Urothelium cell line (cell line): Measurements from ENCODE around the gene MTAP.

ENCODE experiments used
- DNase-seq: peaks from one replicate; pipeline ENCODE4 v3.0.0; 2011; ENCODE audit warnings: low spot score, mixed read lengths
- FAIRE-seq: peaks from 2 replicates; lab custom pipeline; 2011; peaks lifted over from hg19 to GRCh38; lab: Jason Lieb, UNC

MTAP gene

DNA sequence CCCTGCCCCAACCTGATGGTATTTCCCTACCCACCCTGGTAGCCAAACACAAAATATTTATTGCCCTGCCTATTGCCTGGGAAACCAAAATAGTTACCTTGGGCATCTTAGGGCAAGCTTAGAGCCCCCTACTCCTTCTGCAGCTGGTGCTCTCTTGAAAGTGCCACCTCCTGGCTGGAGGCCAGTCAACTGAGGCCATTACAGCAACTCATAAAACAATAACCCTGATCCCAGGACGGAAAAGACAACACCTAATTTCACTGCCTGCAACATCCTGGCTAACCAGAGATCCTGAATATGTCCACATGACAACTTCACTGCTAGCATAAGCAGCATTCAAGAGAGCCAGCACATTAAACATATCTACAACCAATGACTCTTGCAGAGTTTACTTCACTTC, 38.7 kb downstream of the MTAP start:
- DNase-seq (no peak), FAIRE-seq (no peak)

GRCh38 chr9:21848615-21849014, 46.2 kb downstream of the MTAP start:
- FAIRE-seq (no peak), DNase-seq (no peak)

GRCh38 chr9:21852754-21853153, 50.3 kb downstream of the MTAP start:
- DNase-seq (no peak), FAIRE-seq (no peak)

GRCh38 chr9:21853414-21853813, 51.0 kb downstream of the MTAP start:
- FAIRE-seq (no peak), DNase-seq (no peak)

DNA sequence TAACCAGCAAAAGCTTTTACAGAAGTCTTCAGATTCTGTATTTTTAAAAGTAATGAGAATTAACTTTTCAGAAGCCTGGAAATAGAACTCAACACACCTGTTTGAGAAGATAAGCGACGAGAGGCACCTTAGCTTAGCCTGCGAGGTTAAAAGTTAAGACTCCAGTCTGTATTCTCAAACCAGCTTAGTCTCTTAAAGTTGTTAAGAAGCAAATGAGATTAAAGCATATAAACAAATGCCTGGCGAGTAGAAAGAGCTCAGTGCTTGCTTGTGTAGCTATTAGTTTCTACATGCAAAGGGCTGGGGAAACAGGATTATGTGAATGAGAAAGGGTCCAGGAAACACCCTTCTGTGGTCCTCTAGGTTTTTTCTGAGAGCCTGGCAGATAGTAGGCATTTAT, 51.7 kb downstream of the MTAP start:
- no peak for DNase-seq
- no peak for FAIRE-seq

GRCh38 chr9:21854594-21854993, 52.2 kb downstream of the MTAP start:
- FAIRE-seq = no peak

GRCh38 chr9:21856301-21857094, 54.1 kb downstream of the MTAP start:
- FAIRE-seq (no peak), DNase-seq (no peak)

More at GRCh38 chr9:21854594-21854993, 52.2 kb downstream of the MTAP start:
- DNase-seq = no peak

DNA sequence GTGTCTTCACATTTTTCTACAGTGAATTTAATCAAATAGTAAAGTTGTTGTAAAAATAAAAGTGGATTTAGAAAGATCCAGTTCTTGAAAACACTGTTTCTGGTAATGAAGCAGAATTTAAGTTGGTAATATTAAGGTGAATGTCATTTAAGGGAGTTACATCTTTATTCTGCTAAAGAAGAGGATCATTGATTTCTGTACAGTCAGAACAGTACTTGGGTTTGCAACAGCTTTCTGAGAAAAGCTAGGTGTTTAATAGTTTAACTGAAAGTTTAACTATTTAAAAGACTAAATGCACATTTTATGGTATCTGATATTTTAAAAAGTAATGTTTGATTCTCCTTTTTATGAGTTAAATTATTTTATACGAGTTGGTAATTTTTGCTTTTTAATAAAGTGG, 60.4 kb downstream of the MTAP start:
- DNase-seq (no peak), FAIRE-seq (no peak)

- FAIRE-seq (no peak), DNase-seq (no peak)
Observed at GRCh38 chr9:21864505-21864904, 62.1 kb downstream of the MTAP start.

DNA sequence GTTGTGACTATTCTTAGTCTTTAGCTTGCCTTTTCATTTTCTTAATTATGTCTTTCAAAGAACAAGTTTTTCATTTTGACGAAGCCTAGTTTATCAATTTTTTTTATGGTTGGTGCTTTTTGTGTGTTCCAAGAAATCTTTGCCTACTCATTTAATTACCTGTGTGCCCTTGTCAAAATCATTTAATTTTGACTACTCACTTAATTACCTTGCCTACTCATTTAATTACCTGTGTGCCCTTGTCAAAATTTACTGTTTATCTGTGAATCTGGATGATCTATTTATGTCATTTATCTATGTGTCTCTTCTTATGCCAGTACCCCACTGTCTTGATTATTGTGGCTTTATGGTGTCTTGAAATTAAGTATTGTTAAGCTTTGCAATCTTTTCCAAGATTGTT, 63.9 kb downstream of the MTAP start:
- DNase-seq (no peak), FAIRE-seq (no peak)

- no peak for DNase-seq
- FAIRE-seq = no peak
Observed at GRCh38 chr9:21871256-21871975, 69.0 kb downstream of the MTAP start.

DNA sequence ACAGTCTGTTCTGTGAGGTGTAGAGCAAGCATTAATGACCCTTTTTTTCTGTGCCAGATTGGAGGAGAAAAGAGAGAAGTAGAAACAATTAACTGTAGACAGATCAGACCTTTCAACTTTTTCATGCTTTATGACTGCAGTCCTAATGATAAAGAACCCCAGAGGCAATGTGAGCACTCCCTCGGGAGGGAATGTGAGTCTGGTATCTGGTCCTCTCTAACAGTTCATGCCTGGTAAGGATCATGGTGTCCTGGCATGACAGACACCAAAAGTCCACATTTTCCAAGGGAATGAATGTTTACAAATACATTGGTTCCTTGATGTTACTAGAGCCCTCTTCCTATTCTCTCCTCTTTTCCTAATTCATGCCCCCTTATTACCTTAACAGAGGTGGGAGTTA, 70.3 kb downstream of the MTAP start:
- no peak for DNase-seq
- no peak for FAIRE-seq

DNA sequence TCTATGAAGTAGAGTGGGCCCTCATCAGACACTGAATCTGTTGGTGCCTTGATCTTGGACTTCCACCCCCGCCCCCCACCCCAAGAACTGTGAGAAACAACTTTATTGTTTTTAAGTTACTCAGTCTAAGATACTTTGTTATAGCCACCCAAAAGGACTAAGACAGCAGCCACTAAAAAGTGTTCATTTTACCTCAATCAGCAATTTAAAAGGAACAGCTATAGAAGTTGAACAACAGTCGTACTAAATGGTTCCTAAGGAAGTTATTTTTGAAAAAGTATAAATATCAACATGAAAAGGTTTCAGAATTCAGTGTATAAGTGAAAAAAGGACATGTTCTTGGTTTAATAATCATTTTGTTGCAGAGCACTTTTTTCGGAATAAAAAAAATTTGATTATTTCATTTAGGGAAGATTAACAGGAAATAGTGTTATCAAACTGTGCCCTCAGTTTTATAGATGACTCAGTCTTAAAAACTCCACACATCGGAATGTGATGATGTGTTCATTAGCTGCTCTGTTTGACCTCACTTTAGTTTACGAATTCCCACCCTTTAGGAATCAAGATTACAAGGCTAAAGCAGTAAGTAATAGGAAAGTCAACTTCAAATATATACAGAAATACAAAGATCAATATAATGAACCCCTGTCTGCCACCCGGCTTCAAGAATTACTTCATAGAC, 71.2 kb downstream of the MTAP start:
- peak; percentile 50 for DNase-seq
- no peak for FAIRE-seq

DNA sequence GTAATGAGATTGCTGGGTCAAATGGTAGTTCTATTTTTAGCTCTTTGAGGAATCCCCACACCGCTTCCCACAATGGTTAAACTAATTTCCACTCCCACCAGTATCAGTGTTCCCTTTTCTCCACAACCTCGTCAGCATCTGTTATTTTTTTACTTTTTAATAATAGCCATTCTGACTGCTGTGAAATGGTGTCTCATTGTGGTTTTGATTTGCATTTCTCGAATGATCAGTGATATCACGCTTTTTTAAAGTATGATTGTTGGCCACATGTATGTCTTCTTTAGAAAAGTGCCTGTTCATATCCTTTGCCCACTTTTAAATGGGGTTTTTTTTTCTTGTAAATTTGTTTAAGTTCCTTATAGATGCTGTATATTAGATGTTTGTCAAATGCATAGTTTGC, 73.5 kb downstream of the MTAP start:
- DNase-seq (no peak), FAIRE-seq (no peak)

- FAIRE-seq (no peak), DNase-seq (no peak)
Observed at GRCh38 chr9:21883642-21884041, 81.2 kb downstream of the MTAP start.

DNA sequence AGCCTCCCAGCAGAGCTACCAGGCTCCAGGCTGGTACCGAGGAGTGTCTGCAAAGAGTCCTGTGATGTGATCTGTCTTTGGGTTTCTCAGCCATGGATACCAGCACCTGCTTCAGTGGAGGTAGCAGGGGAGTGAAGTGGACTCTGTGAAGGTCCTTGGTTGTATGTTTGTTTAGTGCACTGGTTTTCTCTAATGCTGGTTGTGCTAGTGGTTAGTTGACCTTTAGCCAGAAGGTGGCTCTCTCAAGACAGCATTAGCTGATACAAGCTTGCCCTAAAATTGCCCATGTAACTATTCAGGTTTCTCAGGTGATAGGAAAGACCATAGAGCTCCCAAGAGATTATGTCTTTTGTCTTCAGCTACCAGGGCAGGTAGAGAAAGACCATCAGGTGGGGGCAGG, 87.2 kb downstream of the MTAP start:
- no peak for FAIRE-seq
- no peak for DNase-seq

DNA sequence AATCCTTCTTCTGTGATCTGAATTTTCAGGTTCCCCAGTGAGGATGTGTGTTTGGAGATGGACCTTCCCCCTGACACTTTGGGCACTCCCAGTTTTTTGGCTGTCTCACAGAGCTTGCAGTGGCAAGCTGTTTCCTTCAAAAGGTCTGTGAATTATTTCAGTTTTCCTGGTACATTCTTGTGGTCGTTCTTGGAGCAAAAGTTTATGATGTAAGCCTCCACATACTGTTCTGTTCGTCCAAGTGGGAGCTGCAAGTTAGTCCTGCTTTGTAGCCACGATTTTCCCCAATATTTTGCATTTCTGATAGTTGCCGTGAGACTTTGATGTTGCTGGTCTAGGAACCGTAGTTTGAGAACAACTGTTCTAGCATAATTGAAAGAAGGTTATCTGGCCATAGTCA, 88.3 kb downstream of the MTAP start:
- DNase-seq (no peak), FAIRE-seq (no peak)

DNA sequence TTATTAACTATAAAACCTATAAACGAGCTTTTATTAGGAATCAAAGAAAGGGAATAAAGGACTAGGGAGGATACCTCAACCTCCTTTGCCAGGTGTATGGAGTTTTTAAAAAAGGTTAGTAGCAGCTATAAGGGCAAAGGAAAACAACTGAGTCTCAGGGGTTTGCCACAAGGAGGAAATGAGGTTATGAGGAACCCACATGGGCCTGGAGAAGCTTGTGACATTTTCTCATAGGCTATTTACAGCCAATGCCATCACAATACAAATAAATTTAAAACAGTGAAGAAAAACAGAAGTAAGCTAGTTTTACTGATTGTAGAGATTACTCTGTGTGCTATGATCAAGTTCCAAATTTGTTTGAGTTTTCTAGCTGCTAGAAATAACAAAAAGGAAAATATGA, 99.1 kb downstream of the MTAP start:
- DNase-seq (no peak), FAIRE-seq (no peak)

GRCh38 chr9:21902136-21902535, 99.7 kb downstream of the MTAP start:
- FAIRE-seq = no peak
- no peak for DNase-seq

DNA sequence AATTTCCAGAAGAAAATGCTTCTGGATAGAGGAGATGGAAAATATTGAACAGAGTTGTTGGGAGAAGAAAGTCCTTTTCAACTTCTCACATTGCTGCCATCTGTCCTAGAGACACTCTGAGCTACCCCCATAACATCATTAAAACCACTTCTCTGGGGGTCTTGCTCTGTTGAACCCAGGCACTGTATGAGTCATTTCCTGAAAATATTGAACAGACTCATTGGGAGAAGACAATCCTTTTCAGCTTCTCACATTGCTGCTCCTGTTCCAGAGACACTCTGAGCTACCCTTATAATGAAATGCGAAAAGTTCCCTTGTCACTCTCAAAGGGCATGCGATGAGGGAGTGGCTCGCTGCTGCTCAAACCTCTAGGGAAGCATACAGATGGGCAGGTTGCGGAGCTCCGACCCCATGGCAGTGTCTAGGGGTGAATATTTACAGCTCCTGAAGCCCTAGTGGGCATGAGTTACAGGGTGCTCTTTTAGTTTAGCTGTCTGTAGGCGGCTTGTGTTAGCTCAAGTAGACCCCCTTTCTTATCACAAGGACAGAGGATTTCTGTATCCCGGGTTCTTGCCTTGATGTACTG, 101.0 kb downstream of the MTAP start:
- DNase-seq (no peak), FAIRE-seq (no peak)

DNA sequence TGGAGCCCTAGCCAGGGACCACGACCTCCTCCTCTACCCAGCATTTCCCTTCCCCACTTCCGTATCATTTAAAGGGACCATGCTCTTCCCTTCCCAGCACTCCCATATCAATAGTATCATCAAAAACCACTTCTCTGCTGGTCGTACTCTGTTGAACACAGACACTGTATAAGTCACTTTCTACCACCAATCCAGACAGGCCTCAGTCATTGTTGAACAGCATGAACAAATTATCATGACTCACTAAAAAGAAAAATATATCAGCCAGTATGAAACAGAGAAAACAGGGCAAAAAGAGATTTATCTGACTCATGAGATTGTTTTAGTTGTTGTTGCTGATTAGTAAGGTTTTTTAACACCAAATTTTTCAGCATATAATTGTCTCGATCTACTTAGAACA, 101.9 kb downstream of the MTAP start:
- DNase-seq (no peak), FAIRE-seq (no peak)

GRCh38 chr9:21904776-21905175, 102.3 kb downstream of the MTAP start:
- FAIRE-seq = no peak

More at GRCh38 chr9:21904776-21905175, 102.3 kb downstream of the MTAP start:
- no peak for DNase-seq
